Large intestine (tissue), 12 donors: ENCODE data around the gene KIF2C. TPM values are rescaled to one million over a fixed set of nuclear protein-coding genes. Genes with fewer than 3 reads are reported as not detected.
"Not testable (repeated sequence)": the region's sequence is repeated elsewhere in the genome, so short reads cannot be mapped to it uniquely, and the experiment has no call there.

ENCODE experiments used
- DNase-seq, 2 donors: peaks; one replicate each; pipeline versions ENCODE4 v3.0.0 to v3.0.0-alpha.2; 2013
- H3K27ac ChIP-seq: one replicate; pipeline ENCODE4 v1.5.1; 2013; ENCODE audit warnings: low read length
- H3K27me3 ChIP-seq: 2 replicates; pipeline ENCODE4 v1.6.1; 2013; ENCODE audit warnings: low read length; ENCODE audit not compliant: control insufficient read depth, insufficient read depth
- H3K36me3 ChIP-seq: 2 replicates; pipeline ENCODE4 v1.6.1; 2013; ENCODE audit warnings: low read length; ENCODE audit not compliant: control insufficient read depth, insufficient read depth
- H3K4me1 ChIP-seq: one replicate; pipeline ENCODE4 v1.6.1; 2013; ENCODE audit warnings: low read length; ENCODE audit not compliant: control insufficient read depth, insufficient read depth
- H3K4me3 ChIP-seq: one replicate; pipeline ENCODE4 v1.5.1; 2013; ENCODE audit warnings: low read length
- H3K9me3 ChIP-seq: one replicate; pipeline ENCODE4 v1.6.1; 2013; ENCODE audit warnings: mild to moderate bottlenecking, low read depth, low read length, moderate library complexity; ENCODE audit not compliant: control insufficient read depth
- WGBS: methylation state at CpG from one replicate; pipeline ENCODE4 v1.1.5; 2013; ENCODE audit warnings: low lambda C conversion rate; ENCODE audit not compliant: insufficient coverage; 5-methylcytosine and 5-hydroxymethylcytosine counted together
- long read RNA-seq, 11 donors: transcript quantifications; one replicate each; lab custom pipeline, GENCODE V29; 2026
- polyA plus RNA-seq: library from polyadenylated mRNA; unstranded; fragments of 120-200 nt; gene quantifications from one replicate; pipeline ENCODE4 v1.2.1, GENCODE V29; 2013

Gene KIF2C
- polyA plus RNA-seq = 10.9 TPM
- long read RNA-seq, donor 1, partial matches to known transcripts = 16 of 18 reads
- long read RNA-seq, donor 1, other reads (novel, unspliced or antisense) = 0 of 18 reads
- long read RNA-seq, donor 2, transcript KIF2C-202 (21 exons, 2,879 nt) = major isoform, 5 of 5 reads
- long read RNA-seq, donor 2, partial matches to known transcripts = 0 of 5 reads
- long read RNA-seq, donor 2, other reads (novel, unspliced or antisense) = 0 of 5 reads
- long read RNA-seq, donor 3 = 0 reads
- long read RNA-seq, donor 4 = 0 reads
- long read RNA-seq, donor 5, partial matches to known transcripts = 0 of 1 reads
- long read RNA-seq, donor 5, other reads (novel, unspliced or antisense) = 0 of 1 reads
- long read RNA-seq, donor 6, partial matches to known transcripts = 6 of 7 reads
- long read RNA-seq, donor 6, other reads (novel, unspliced or antisense) = 0 of 7 reads
- long read RNA-seq, donor 7 = 0 reads
- long read RNA-seq, donor 8, partial matches to known transcripts = 5 of 17 reads
- long read RNA-seq, donor 8, other reads (novel, unspliced or antisense) = 11 of 17 reads
- long read RNA-seq, donor 9, partial matches to known transcripts = 34 of 35 reads
- long read RNA-seq, donor 9, other reads (novel, unspliced or antisense) = 0 of 35 reads
- long read RNA-seq, donor 10, partial matches to known transcripts = 6 of 7 reads
- long read RNA-seq, donor 10, other reads (novel, unspliced or antisense) = 0 of 7 reads
- long read RNA-seq, donor 11, partial matches to known transcripts = 10 of 11 reads
- long read RNA-seq, donor 11, other reads (novel, unspliced or antisense) = 0 of 11 reads

DNA sequence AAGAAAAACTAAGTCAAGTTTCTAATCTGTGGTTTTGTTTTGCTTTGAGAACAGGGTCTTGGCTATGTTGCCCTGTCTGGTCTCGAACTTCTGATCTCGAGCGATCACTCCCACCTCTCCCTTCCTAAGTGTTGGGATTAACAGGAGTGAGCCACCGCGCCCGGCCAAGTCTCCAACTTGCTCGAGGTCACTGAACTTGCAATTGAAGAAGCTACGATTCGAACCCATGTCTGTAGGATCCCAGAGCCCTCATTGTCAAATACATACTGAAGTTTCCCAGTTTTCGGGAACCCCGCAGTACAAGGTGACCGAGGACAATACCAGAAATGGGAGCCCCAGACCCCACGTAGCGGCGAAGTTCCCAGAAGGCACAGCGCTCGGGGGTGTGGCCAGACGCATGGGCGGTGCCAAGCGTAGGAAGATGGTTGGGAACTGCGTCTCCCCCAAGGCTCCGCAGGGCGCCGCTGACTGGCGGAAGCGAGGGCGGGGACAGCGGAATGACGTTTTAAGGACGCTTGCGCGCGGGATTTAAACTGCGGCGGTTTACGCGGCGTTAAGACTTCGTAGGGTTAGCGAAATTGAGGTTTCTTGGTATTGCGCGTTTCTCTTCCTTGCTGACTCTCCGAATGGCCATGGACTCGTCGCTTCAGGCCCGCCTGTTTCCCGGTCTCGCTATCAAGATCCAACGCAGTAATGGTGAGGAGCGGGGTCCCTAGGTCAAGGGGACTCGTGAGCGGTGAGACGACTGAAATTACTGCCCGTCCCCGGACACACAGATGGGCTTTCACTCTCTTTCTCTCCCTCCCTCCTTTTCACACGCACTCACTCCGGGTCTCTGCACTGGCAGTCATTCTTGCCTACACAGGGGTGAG is at the start of gene KIF2C:
TSS of gene KIF2C (plus strand) at position 531 of the 872 bp plus-strand sequence. CDS start at position 627, 96 bp downstream.
- no peaks in the 10 kb centered on the region for H3K27me3 ChIP-seq
- DNase-seq = peak; percentile 98
- H3K4me3 ChIP-seq = peak within 1 kb of the TSS; percentile 59
- H3K36me3 ChIP-seq = peaks cover 4% of the 10 kb centered on the region
- H3K27ac ChIP-seq = peak within 1 kb of the TSS; percentile 79
- peaks cover 9% of the 10 kb centered on the region for H3K9me3 ChIP-seq
- peaks cover 5% of the 10 kb centered on the region for H3K4me1 ChIP-seq
- no CpG with 5 or more reads among the region's 57 CpGs for WGBS

DNA sequence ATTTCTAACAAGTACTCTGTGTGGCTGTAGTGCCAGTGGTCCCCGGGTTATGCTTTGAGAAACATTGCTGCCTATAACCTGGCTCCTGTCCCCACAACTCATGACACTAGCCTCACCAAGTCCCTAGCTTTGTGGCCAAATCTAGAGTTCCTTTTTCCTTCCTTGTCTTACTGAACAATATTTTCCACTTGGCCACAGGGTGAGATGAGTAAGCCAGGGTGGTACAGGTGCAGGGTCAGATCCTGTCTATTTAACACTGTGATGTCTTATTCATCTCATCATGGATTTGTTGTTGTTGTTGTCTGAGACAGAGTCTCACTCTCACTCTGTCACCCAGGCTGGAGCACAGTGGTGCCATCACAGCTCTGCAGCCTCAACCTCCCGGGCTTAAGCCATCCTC is 46.5 kb upstream of the KIF2C start:
- H3K27me3 ChIP-seq = no peaks in the 10 kb centered on the region
- no peaks in the 10 kb centered on the region for H3K9me3 ChIP-seq
- no peak for DNase-seq
- H3K4me3 ChIP-seq = no peak overlapping the region
- no CpG with 5 or more reads among the region's 2 CpGs for WGBS
- H3K27ac ChIP-seq = no peak overlapping the region
- H3K36me3 ChIP-seq = no peaks in the 10 kb centered on the region
- no peaks in the 10 kb centered on the region for H3K4me1 ChIP-seq

DNA sequence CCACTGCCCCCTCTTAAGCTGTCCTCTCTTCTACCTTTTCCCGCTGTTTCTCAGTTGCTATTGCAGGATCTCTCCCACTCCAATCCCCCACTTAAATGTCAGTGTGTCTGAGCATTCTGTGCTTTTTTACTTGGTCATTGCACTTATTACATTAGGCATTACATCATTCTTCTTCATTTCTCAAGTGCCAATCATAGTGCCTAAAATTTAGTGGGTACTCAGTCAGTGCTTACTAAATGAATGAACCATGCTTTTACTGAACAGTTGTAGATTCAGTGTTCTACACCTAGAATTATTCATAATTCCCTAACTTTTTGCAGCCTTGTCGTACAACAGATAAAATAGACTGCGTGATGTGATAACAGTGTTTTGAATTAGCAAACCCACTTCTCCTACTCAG is 45.7 kb upstream of the KIF2C start:
- Histone ChIP-seq H3K27ac (no peak overlapping the region), H3K4me1 (no peaks in the 10 kb centered on the region), H3K36me3 (no peaks in the 10 kb centered on the region), H3K27me3 (no peaks in the 10 kb centered on the region), H3K9me3 (no peaks in the 10 kb centered on the region), H3K4me3 (no peak overlapping the region)
- WGBS = 100% methylated on average over 2 of the region's 3 CpGs
- no peak for DNase-seq

DNA sequence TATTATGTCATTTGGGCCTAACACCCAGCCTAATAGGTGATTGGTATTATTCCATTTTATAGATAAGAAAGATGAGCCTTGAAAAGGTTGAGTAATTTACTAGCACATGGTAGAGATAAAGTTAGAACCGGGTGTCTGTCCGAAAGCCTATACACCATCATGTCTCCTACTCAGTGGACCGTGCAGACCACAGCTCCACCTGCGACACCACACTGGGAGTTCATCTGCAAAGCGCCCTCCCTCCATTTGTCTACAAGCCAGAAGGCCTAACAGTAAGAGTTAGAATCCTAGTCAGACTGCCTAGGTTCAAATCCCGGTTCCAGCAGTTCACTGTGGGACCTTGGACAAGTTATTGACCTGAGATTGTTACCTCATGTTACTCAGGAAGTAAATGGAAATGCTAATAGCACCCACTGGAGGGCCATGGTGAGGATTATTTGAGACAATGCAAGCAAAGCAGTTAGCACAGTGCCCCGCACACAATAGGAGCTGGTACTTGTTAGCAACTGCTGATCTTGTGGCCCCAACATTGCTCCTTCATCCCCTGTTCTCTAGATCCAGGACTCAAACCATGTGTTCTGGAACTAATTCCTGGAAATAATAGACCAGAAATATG is 44.7 kb upstream of the KIF2C start:
- H3K9me3 ChIP-seq = no peaks in the 10 kb centered on the region
- no peaks in the 10 kb centered on the region for H3K4me1 ChIP-seq
- H3K36me3 ChIP-seq = no peaks in the 10 kb centered on the region
- H3K4me3 ChIP-seq = no peak overlapping the region
- H3K27me3 ChIP-seq = no peaks in the 10 kb centered on the region
- no peak overlapping the region for H3K27ac ChIP-seq
- WGBS = no CpG with 5 or more reads among the region's 7 CpGs
- no peak for DNase-seq

DNA sequence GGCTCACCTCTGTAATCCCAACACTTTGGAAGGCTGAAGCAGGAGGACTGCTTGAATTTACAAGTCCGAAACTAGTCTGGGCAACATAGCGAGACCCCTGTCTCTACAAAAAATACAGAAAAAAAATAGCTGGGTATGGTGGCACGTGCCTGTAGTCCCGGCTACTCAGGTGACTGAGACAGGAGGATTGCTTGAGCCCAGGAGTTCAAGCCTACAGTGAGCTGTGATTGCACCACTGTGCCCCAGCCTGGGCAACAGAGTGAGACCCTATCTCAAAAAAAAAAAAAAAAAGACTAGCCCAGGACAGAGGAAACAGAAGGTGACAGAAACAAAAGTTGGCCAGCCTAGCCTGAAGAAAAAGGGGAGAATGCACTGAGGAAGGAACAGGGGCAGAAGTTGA is 44.0 kb upstream of the KIF2C start:
- Histone ChIP-seq H3K4me3 (no peak overlapping the region), H3K36me3 (no peaks in the 10 kb centered on the region), H3K9me3 (no peaks in the 10 kb centered on the region), H3K27me3 (no peaks in the 10 kb centered on the region), H3K27ac (no peak overlapping the region), H3K4me1 (no peaks in the 10 kb centered on the region)
- no peak for DNase-seq
- WGBS = no CpG with 5 or more reads among the region's 4 CpGs

DNA sequence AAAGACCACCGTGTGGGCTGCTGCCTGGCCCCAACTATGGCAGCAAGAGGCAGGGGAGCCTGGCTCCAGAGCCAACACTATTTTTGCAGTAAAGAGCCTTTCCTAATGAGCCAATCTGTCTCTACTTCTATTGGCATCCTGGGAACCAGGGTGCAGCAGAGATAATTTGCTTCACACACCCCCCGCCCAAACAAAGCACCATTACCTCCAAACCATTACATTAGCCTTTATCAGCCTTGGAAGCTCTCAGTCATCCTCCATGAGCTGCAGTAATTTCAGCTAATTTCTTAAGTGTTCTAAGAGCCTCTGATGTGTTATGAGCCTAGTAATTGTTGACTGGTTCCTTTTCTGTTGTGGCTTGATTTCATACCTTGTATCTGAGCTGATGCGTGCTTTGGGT is 43.5 kb upstream of the KIF2C start:
- DNase-seq = no peak
- no CpG with 5 or more reads among the region's 3 CpGs for WGBS
- Histone ChIP-seq H3K27ac (no peak overlapping the region), H3K27me3 (no peaks in the 10 kb centered on the region), H3K4me3 (no peak overlapping the region), H3K4me1 (no peaks in the 10 kb centered on the region), H3K36me3 (no peaks in the 10 kb centered on the region), H3K9me3 (no peaks in the 10 kb centered on the region)

DNA sequence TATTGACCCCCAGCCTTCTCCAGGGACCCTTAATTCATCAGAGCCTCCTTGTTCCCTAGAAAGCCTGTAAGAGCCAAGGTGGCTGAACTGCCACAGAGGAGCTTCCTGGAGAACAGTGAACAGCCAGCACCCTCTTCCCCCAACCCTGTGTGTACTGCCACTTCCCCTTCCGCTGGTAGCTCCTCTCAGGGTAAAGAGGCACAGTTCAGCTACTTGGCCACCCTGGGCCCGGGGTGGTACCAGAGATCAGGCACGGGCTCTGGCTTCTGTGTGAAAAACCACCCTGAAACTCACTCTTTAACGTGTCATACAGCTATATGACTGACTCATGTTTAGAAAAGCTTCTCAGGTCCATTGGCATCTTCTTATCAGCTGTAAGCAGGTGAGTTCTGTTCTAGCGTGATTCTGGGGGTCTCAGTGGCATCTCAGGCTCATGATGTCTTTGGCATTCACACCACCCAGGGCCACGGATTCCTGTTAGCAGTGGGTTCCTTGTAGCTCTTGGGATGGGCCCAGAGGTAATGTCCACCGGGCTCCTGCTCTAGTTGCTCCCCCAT is 42.8 kb upstream of the KIF2C start:
- 100% methylated on average over 2 of the region's 7 CpGs for WGBS
- no peaks in the 10 kb centered on the region for H3K9me3 ChIP-seq
- H3K27me3 ChIP-seq = no peaks in the 10 kb centered on the region
- no peak overlapping the region for H3K4me3 ChIP-seq
- no peaks in the 10 kb centered on the region for H3K36me3 ChIP-seq
- no peak overlapping the region for H3K27ac ChIP-seq
- DNase-seq = no peak
- no peaks in the 10 kb centered on the region for H3K4me1 ChIP-seq

DNA sequence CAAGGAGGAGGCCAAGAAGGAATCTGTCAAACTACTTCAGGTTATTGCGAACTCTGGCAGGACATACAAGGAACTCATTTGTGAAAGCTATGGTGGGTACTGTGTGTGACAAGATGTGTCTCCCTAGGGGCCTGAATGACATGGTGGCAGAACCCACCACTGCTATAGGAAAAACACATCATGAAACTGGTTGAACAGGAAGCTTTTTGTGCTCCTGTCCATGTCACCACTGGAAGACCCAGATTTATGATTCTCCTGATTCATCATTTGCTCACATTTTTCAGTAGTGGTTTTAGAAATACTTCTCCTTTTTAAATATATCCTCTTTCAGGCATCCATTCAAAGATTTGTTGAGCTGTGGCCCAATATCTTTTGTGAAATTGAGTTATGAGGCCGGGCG is 41.5 kb upstream of the KIF2C start:
- no peak for DNase-seq
- Histone ChIP-seq H3K36me3 (no peaks in the 10 kb centered on the region), H3K9me3 (no peaks in the 10 kb centered on the region), H3K4me3 (no peak overlapping the region), H3K27me3 (no peaks in the 10 kb centered on the region), H3K27ac (no peak overlapping the region), H3K4me1 (no peaks in the 10 kb centered on the region)
- no CpG with 5 or more reads among the region's 3 CpGs for WGBS

DNA sequence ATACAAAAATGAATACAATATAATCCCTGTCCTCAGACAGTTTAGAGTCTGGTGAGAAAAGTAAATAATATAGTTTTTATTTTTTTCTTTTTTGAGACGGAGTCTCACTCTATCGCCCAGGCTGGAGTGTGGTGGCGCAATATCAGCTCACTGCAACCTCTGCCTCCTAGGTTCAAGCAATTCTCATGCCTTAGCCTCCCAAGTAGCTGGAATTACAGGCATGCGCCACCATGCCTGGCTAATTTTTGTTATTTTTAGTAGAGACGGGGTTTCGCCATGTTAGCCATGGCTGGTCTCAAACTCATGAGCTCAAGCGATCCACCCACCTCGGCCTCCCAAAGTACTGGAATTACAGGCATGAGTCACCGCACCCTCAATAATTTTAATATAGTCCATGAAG is 40.3 kb upstream of the KIF2C start:
- not testable (repeated sequence) for H3K36me3 ChIP-seq, H3K4me1 ChIP-seq, H3K27me3 ChIP-seq, DNase-seq, H3K4me3 ChIP-seq, H3K27ac ChIP-seq, H3K9me3 ChIP-seq
- 40% methylated on average over 1 of the region's 9 CpGs for WGBS
